Measurements from ENCODE around the gene SNRNP200.

DNA sequence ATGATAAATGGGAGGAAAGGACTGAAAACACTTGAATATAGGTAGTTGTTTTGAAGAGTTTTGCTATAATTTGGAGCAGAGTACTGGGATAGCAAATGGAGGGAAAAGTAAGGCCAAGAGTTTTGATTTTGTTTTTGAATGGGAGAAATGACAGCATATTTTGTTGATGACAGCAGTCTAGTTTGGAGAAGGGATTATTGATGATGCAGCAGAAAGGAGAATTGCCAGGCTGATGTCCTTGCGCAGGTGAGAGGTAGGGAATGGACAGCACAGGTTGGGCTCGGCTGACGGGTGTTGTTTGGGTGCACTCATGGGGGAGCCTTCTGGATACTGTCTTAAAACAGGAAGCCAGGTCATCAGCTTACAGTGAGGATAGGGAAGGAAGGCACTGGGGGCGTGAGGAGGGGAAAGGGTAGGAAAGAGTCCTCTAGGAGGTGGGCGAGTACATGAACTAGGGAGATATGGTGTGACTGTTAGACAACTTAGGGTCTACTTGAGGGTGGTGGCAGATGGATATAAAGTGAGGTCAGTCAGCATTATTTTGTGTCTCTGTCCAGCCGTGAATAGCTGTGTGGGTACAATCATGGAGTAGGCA is 40.6 kb upstream of the SNRNP200 start:
- TF ChIP-seq, protein P1, sequence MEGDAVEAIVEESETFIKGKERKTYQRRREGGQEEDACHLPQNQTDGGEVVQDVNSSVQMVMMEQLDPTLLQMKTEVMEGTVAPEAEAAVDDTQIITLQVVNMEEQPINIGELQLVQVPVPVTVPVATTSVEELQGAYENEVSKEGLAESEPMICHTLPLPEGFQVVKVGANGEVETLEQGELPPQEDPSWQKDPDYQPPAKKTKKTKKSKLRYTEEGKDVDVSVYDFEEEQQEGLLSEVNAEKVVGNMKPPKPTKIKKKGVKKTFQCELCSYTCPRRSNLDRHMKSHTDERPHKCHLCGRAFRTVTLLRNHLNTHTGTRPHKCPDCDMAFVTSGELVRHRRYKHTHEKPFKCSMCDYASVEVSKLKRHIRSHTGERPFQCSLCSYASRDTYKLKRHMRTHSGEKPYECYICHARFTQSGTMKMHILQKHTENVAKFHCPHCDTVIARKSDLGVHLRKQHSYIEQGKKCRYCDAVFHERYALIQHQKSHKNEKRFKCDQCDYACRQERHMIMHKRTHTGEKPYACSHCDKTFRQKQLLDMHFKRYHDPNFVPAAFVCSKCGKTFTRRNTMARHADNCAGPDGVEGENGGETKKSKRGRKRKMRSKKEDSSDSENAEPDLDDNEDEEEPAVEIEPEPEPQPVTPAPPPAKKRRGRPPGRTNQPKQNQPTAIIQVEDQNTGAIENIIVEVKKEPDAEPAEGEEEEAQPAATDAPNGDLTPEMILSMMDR (conservative IDR thresholded peaks at IDR 0.05; ENCODE audit: low read depth, low read length) = no peak
- no peak for TF ChIP-seq EZH2 (IDR thresholded peaks at IDR 0.05; ENCODE audit: borderline replicate concordance, low read depth, low read length, poor library complexity, severe bottlenecking)
